ENCODE results near the gene NXPH2.

- TF ChIP-seq CTCF (IDR thresholded peaks at IDR 0.05; ENCODE audit: insufficient read depth, low read length, poor library complexity, severe bottlenecking) (no peak), EZH2phosphoT487 (conservative IDR thresholded peaks at IDR 0.05; ENCODE audit: low read length) (no peak)
Measured at GRCh38 chr2:138649571-138649970, 130.6 kb downstream of the NXPH2 start.
